ENCODE measurements around the gene CD22. TPM values are rescaled to one million over a fixed set of nuclear protein-coding genes. Genes with fewer than 3 reads are reported as not detected.
"Not testable (repeated sequence)": the region's sequence is repeated elsewhere in the genome, so short reads cannot be mapped to it uniquely, and the experiment has no call there.

Gene CD22
- total RNA-seq, 4 donors from 2014 or later, result 7.2 to 22.8 (median 13.4) TPM

- Histone ChIP-seq H3K4me3 (peak overlapping the region in 1 of 4 donors; percentile 3), H3K36me3 (peaks cover 0 to 7% (median 0%) of the 10 kb centered on the region in 3 donors), H3K27me3 (no peaks in the 10 kb centered on the region), H3K27ac (peak overlapping the region in 2 of 4 donors; percentile 52 to 60), H3K4me1 (peaks cover 0 to 29% (median 2%) of the 10 kb centered on the region in 4 donors), H3K9me3 (no peaks in the 10 kb centered on the region)
- WGBS, 2 donors, result 62 to 74% methylated on average over 17 of the region's 17 CpGs
- DNase-seq (ENCODE audit: low spot score in 2 of 2), result no peak
- TF ChIP-seq EP300 (IDR thresholded peaks at IDR 0.05), result no peak
- TF ChIP-seq POLR2A (IDR thresholded peaks at IDR 0.05), result no peak
- TF ChIP-seq, protein P1, sequence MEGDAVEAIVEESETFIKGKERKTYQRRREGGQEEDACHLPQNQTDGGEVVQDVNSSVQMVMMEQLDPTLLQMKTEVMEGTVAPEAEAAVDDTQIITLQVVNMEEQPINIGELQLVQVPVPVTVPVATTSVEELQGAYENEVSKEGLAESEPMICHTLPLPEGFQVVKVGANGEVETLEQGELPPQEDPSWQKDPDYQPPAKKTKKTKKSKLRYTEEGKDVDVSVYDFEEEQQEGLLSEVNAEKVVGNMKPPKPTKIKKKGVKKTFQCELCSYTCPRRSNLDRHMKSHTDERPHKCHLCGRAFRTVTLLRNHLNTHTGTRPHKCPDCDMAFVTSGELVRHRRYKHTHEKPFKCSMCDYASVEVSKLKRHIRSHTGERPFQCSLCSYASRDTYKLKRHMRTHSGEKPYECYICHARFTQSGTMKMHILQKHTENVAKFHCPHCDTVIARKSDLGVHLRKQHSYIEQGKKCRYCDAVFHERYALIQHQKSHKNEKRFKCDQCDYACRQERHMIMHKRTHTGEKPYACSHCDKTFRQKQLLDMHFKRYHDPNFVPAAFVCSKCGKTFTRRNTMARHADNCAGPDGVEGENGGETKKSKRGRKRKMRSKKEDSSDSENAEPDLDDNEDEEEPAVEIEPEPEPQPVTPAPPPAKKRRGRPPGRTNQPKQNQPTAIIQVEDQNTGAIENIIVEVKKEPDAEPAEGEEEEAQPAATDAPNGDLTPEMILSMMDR (IDR thresholded peaks at IDR 0.05), result no peak
Measured at GRCh38 chr19:35284153-35285094, 44.6 kb upstream of the CD22 start.

DNA sequence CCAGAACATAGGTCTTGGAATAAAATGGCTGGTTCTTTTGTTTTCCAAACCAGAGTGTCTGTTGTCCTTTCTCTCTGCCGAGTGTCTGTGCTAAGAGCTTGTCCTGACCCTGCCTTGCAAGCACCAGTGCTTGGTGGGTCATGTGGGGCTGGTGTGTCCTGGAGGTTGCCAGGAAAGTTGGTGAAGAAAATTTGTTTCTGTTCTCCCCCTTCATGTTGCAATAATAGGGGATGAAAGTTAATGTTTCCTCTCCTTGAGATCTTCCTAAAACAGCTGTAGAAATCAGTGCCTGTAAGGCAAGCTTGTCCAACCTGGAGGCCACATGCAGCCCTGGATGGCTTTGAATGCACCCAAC lies 43.9 kb upstream of the CD22 start:
- no peaks in the 10 kb centered on the region for H3K9me3 ChIP-seq
- peak overlapping the region in 2 of 4 donors; percentile 52 to 60 for H3K27ac ChIP-seq
- no peaks in the 10 kb centered on the region for H3K27me3 ChIP-seq
- WGBS, 2 donors, result 16 to 31% methylated on average over 1 of the region's 1 CpG
- no peak for TF ChIP-seq EP300 (IDR thresholded peaks at IDR 0.05)
- TF ChIP-seq, protein P1 (IDR thresholded peaks at IDR 0.05), result no peak
- TF ChIP-seq POLR2A (IDR thresholded peaks at IDR 0.05), result no peak
- peak overlapping the region in 1 of 4 donors; percentile 3 for H3K4me3 ChIP-seq
- no peak for DNase-seq (ENCODE audit: low spot score in 2 of 2)
- H3K36me3 ChIP-seq, result peaks cover 0 to under 1% (median 0%) of the 10 kb centered on the region in 3 donors
- peaks cover 0 to 22% (median 2%) of the 10 kb centered on the region in 4 donors for H3K4me1 ChIP-seq

- not testable (repeated sequence) for DNase-seq (ENCODE audit: low spot score in 2 of 2); H3K36me3 ChIP-seq; H3K9me3 ChIP-seq; H3K27me3 ChIP-seq; H3K4me3 ChIP-seq
- 87 to 92% methylated on average over 3 of the region's 3 CpGs for WGBS, 2 donors
- Histone ChIP-seq H3K4me1 (peaks cover 0 to 20% (median 2%) of the 10 kb centered on the region in 4 donors), H3K27ac (peak overlapping the region in 2 of 4 donors; percentile 52 to 60)
Measured at GRCh38 chr19:35285465-35285864, 43.5 kb upstream of the CD22 start.

- H3K9me3 ChIP-seq; H3K36me3 ChIP-seq; H3K27ac ChIP-seq; DNase-seq (ENCODE audit: low spot score in 2 of 2); H3K27me3 ChIP-seq; H3K4me3 ChIP-seq: not testable (repeated sequence)
- WGBS, 2 donors, result 67 to 73% methylated on average over 5 of the region's 5 CpGs
- peaks cover 0 to 20% (median 2%) of the 10 kb centered on the region in 4 donors for H3K4me1 ChIP-seq
Measured at GRCh38 chr19:35286101-35286500, 42.9 kb upstream of the CD22 start.

DNA sequence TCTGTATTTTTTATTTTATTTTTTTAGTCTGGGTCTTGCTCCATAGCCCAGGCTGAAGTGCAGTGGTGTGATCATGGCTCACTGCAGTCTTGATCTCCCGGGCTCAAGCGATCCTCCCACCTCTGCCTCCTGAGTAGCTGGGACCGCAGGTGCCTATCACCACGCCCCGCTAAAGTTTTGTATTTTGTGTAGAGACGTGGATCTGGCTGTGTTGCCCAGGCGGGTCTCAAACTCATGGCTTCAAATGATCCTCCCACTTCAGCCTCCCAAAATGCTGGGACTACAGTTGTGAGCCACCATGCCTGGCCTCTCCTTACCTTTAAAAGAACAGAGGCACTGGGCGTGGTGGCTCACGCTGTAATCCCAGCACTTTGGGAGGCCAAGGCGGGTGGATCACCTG lies 41.3 kb upstream of the CD22 start:
- Histone ChIP-seq H3K4me1 (peaks cover 0 to 16% (median 1%) of the 10 kb centered on the region in 4 donors), H3K27me3 (peaks cover 0 to 12% of the 10 kb centered on the region in 2 donors), H3K27ac (no peak overlapping the region), H3K36me3 (no peaks in the 10 kb centered on the region), H3K9me3 (no peaks in the 10 kb centered on the region), H3K4me3 (no peak overlapping the region)
- 77 to 85% methylated on average over 10 of the region's 10 CpGs for WGBS, 2 donors
- no peak for DNase-seq (ENCODE audit: low spot score in 2 of 2)
- TF ChIP-seq, protein P1 (IDR thresholded peaks at IDR 0.05), result no peak
- no peak for TF ChIP-seq EP300 (IDR thresholded peaks at IDR 0.05)
- no peak for TF ChIP-seq POLR2A (IDR thresholded peaks at IDR 0.05)

DNA sequence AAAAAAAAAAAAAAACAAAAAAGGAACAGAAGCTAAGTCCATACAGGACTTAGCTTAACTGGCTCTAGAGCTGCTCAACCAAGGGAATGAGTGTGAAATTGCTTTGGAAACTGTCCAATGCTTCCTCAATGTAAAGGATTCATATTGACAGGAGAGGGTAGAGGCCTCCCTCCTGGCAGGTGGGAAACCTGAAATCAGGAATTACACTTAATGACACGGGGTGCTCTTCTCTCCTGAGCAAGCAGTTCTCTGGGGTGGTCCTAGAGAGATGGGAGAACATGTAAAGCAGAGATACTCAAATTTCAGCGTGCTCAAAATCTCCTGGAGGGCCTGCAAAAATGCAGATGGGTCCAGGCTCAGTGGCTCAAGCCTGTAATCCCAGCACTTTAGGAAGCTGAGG lies 40.7 kb upstream of the CD22 start:
- 51 to 87% methylated on average over 2 of the region's 2 CpGs for WGBS, 2 donors
- Histone ChIP-seq H3K4me3 (no peak overlapping the region), H3K9me3 (no peaks in the 10 kb centered on the region), H3K36me3 (no peaks in the 10 kb centered on the region), H3K27ac (no peak overlapping the region), H3K27me3 (peaks cover 0 to 18% of the 10 kb centered on the region in 2 donors), H3K4me1 (peaks cover 0 to 16% (median 0%) of the 10 kb centered on the region in 4 donors)
- DNase-seq (ENCODE audit: low spot score in 2 of 2), result no peak
- TF ChIP-seq POLR2A (IDR thresholded peaks at IDR 0.05) (no peak), EP300 (IDR thresholded peaks at IDR 0.05) (no peak)
- TF ChIP-seq, protein P1 (IDR thresholded peaks at IDR 0.05), result no peak

Data from tibial nerve (tissue), 4 donors.